HG03575 (cell line): Measurements from ENCODE around the gene MALL.
"Not testable (repeated sequence)": the region's sequence is repeated elsewhere in the genome, so short reads cannot be mapped to it uniquely, and the experiment has no call there.

Source experiments
- ATAC-seq: cut with Tn5 transposase; IDR thresholded peaks from one replicate; pipeline ENCODE4 v1.9.1; 2021; ENCODE audit not compliant: unreplicated experiment, insufficient number of reproducible peaks, low FRiP score; ENCODE audit errors: extremely low read depth

The MALL gene

GRCh38 chr2:110059009-110059693 is 56.5 kb downstream of the MALL start:
- ATAC-seq: not testable (repeated sequence)

GRCh38 chr2:110058034-110058433 is 57.6 kb downstream of the MALL start:
- not testable (repeated sequence) for ATAC-seq

GRCh38 chr2:110055819-110056408 is 59.7 kb downstream of the MALL start:
- ATAC-seq: not testable (repeated sequence)

GRCh38 chr2:110054521-110055407 is 60.9 kb downstream of the MALL start:
- ATAC-seq: not testable (repeated sequence)

GRCh38 chr2:110053688-110054087 is 61.9 kb downstream of the MALL start:
- not testable (repeated sequence) for ATAC-seq

- not testable (repeated sequence) for ATAC-seq
Observed at GRCh38 chr2:110052166-110052565, 63.5 kb downstream of the MALL start.

GRCh38 chr2:110050222-110050621 is 65.4 kb downstream of the MALL start:
- not testable (repeated sequence) for ATAC-seq

- not testable (repeated sequence) for ATAC-seq
Observed at GRCh38 chr2:110049769-110050168, 65.9 kb downstream of the MALL start.

- not testable (repeated sequence) for ATAC-seq
Observed at GRCh38 chr2:110048255-110049197, 67.1 kb downstream of the MALL start.

- not testable (repeated sequence) for ATAC-seq
Observed at GRCh38 chr2:110047225-110047624, 68.4 kb downstream of the MALL start.

GRCh38 chr2:110041941-110042660 is 73.5 kb downstream of the MALL start:
- not testable (repeated sequence) for ATAC-seq

- ATAC-seq: not testable (repeated sequence)
Observed at GRCh38 chr2:110037336-110037735, 78.3 kb downstream of the MALL start.

GRCh38 chr2:110035384-110035783 is 80.2 kb downstream of the MALL start:
- not testable (repeated sequence) for ATAC-seq

- not testable (repeated sequence) for ATAC-seq
Observed at GRCh38 chr2:110034935-110035334, 80.7 kb downstream of the MALL start.
